Activated CD4-positive, alpha-beta T cell treated with anti-CD3 and anti-CD28 coated beads for 36 hours (primary cell): ENCODE data around the gene SYT14. TPM values are rescaled to one million over a fixed set of nuclear protein-coding genes. Genes with fewer than 3 reads are reported as not detected.
"Not testable (repeated sequence)": the region's sequence is repeated elsewhere in the genome, so short reads cannot be mapped to it uniquely, and the experiment has no call there.

Source experiments
- ATAC-seq: fragments of 200-7000 bp; cut with Tn5 transposase; one replicate; pipeline ENCODE4 v1.10.0; 2021; ENCODE audit warnings: mild to moderate bottlenecking, moderate library complexity
- CTCF ChIA-PET: fragments of 350-600 bp; sonication (Branson Sonifier 250); formaldehyde crosslinking; loops from one replicate; lab custom pipeline; 2021; ENCODE audit warnings: antibody characterized with exemption; lab: Charles Lee
- POLR2A ChIA-PET: fragments of 350-600 bp; sonication (Branson Sonifier 250); formaldehyde crosslinking; loops from one replicate; lab custom pipeline; 2021; ENCODE audit warnings: antibody characterized with exemption, inconsistent platforms; lab: Charles Lee
- DNase-seq: peaks from one replicate; pipeline ENCODE4 v3.0.0-alpha.2; 2020
- H3K27ac Mint-ChIP-seq: one replicate; pipeline ENCODE4 v1.8.0; 2021; ENCODE audit warnings: mixed read lengths
- H3K27me3 Mint-ChIP-seq: one replicate; pipeline ENCODE4 v1.8.0; 2021; ENCODE audit warnings: mixed read lengths
- H3K36me3 Mint-ChIP-seq: one replicate; pipeline ENCODE4 v1.8.0; 2021; ENCODE audit warnings: low read depth, mixed read lengths
- H3K4me1 Mint-ChIP-seq: one replicate; pipeline ENCODE4 v1.8.0; 2021; ENCODE audit warnings: mixed read lengths
- H3K4me3 Mint-ChIP-seq: one replicate; pipeline ENCODE4 v1.8.0; 2021; ENCODE audit warnings: mild to moderate bottlenecking, moderate library complexity, mixed read lengths
- H3K9me3 Mint-ChIP-seq: one replicate; pipeline ENCODE4 v1.8.0; 2021; ENCODE audit warnings: low read depth, mixed read lengths
- intact Hi-C, 2 experiments: fragments of 100-400 bp; cut with DNase I in 1 of 2; cut with micrococcal nuclease in 1 of 2; formaldehyde crosslinking; loops; one replicate each; pipeline versions ENCODE4 v1.14.2 to v1.15.1; 2022 to 2024; cut with DNase I, micrococcal nuclease
- total RNA-seq, 2 experiments: library from RNA; stranded (reverse); gene quantifications; one replicate each; pipeline ENCODE4 v1.2.3, GENCODE V29; 2021

Gene SYT14
- total RNA-seq, 2 experiments from 2014 or later: not detected

DNA sequence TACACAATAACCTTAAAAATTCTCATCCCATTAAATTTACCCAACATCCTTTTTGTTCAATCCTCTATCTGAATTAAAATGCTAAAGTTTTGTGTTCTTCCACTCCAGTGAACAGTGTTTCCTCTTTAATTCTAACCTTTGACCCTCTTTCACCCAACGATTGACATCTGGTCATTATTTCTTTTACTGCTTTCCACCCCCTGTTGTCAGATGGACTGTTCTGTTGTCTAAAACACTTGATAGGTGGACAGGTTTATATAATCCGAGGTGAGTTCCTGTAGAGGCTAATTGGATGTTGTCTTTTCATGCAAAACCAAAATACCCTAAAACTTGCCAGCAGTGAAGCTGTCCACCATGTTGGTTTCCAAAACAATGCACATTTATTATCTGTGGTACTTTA is 221.2 kb downstream of the SYT14 start:
- Mint-ChIP-seq H3K27me3 (peaks cover 8% of the 10 kb centered on the region), H3K9me3 (no peaks in the 10 kb centered on the region), H3K4me1 (no peaks in the 10 kb centered on the region), H3K36me3 (no peaks in the 10 kb centered on the region), H3K27ac (no peak overlapping the region), H3K4me3 (no peak overlapping the region)
- ChIA-PET CTCF (interaction anchor here (1.1 kb wide), 1 partner anchor 17 kb away, joined by 3 read pairs; no protein-coding TSS in a partner anchor), POLR2A (no interaction called here)
- ATAC-seq (no peak), DNase-seq (no peak)
- intact Hi-C loops: no loop called here

DNA sequence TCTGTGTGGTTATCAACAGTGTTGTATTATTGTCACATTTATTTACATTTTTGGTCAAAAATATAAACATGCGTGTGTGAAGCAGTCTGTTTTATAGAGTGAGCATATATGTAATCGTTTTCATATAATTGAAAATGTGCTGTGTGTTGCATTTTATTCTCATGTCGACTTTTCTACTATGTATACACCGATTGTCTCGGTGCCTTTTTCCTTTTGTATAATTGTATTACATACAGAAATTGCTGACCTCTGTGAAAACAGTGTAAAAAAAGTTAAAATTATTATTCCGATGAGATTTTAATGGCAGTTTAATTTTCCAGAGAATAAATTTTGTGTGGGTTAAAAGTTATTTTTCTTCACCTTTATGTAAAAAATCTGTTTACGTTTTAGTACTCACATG is 232.2 kb downstream of the SYT14 start:
- Mint-ChIP-seq H3K27ac (no peak overlapping the region), H3K4me1 (no peaks in the 10 kb centered on the region), H3K9me3 (no peaks in the 10 kb centered on the region), H3K27me3 (peaks cover 9% of the 10 kb centered on the region), H3K4me3 (no peak overlapping the region), H3K36me3 (no peaks in the 10 kb centered on the region)
- ATAC-seq (no peak), DNase-seq (no peak)
- intact Hi-C loops: no loop called here
- CTCF ChIA-PET: interaction anchor here (0.7 kb wide), 1 partner anchor 141 kb away, joined by 3 read pairs; no protein-coding TSS in a partner anchor
- POLR2A ChIA-PET: no interaction called here

DNA sequence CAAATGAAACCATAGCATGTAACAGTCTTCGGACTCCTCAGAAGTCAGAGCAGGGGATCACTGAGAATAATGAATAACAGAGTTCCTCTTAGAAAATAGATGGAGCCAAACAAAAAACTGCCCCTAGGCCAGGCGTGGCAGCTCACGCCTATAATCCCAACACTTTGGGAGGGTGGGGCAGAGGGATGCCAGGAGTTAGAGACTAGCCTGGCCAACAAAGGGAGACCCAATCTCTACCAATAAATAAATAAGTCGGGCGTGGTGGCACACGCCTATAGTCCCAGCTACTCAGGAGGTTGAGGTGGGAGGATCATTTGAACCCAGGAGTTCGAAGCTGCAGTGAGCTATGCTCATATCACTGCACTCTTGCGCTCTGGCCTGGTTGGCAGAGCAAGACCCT is 236.1 kb downstream of the SYT14 start:
- intact Hi-C loops: no loop called here
- Mint-ChIP-seq H3K9me3 (no peaks in the 10 kb centered on the region), H3K36me3 (no peaks in the 10 kb centered on the region), H3K4me1 (no peaks in the 10 kb centered on the region), H3K4me3 (no peak overlapping the region), H3K27me3 (peaks cover 8% of the 10 kb centered on the region), H3K27ac (no peak overlapping the region)
- ChIA-PET CTCF (no interaction called here), POLR2A (no interaction called here)
- DNase-seq (no peak), ATAC-seq (no peak)

DNA sequence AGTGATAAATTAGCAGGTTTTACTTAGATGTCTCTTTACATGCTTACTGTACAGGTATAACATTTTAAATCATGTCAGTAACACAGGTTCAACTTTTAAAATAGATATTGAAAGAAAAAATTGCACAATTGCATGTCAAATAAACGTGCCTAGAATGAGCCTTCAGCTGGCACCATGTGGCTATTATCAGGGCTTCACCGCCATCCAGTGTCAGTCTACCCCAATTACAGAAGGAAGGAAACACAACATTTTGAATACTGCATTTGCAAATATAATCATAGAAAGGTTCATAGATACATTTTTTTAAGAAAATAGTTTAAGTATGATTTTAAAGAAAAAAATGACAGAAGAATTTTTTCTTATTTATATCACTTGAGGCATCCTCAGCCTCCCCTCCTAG is 247.0 kb downstream of the SYT14 start:
- no peaks in the 10 kb centered on the region for H3K4me1 Mint-ChIP-seq
- H3K27me3 Mint-ChIP-seq: peaks cover 2% of the 10 kb centered on the region
- H3K36me3 Mint-ChIP-seq: no peaks in the 10 kb centered on the region
- ChIA-PET CTCF (interaction anchor here (0.6 kb wide), 1 partner anchor 93 kb away, joined by 3 read pairs; no protein-coding TSS in a partner anchor), POLR2A (no interaction called here)
- no peak overlapping the region for H3K4me3 Mint-ChIP-seq
- no peak for ATAC-seq
- intact Hi-C loops: no loop called here
- H3K27ac Mint-ChIP-seq: no peak overlapping the region
- no peaks in the 10 kb centered on the region for H3K9me3 Mint-ChIP-seq
- no peak for DNase-seq

DNA sequence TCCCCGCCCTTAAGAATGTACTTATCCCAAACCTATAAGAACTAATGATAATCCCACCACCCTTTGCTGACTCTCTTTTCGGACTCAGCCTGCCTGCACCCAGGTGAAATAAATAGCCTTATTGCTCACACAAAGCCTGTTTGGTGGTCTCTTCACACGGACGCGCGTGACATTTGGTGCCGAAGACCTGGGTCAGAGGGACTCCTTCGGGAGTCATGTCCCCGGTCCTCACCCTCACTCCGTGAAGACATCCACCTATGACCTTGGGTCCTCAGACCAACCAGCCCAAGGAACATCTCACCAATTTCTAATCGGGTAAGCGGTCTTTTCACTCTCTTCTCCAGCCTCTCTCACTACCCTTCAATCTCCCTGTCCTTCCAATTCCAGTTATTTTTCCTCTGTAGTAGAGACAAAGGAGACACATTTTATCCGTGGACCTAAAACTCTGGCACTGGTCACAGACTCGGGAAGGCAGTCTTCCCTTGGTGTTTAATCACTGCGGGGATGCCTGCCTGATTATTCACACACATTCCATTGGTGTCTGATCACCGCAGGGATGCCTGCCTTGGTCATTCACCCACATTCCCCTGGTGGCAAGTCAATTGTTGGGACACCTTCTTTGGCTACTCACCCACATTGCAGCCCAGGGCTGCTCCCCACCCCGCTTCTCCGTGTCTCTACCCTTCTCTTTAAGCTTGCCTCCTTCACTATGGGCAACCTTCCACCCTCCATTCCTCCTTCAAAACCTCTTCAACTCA is 250.0 kb downstream of the SYT14 start:
- H3K27me3 Mint-ChIP-seq, POLR2A ChIA-PET, H3K9me3 Mint-ChIP-seq, H3K36me3 Mint-ChIP-seq, H3K4me3 Mint-ChIP-seq, ATAC-seq, H3K27ac Mint-ChIP-seq, H3K4me1 Mint-ChIP-seq, DNase-seq, CTCF ChIA-PET, intact Hi-C loops: not testable (repeated sequence)

DNA sequence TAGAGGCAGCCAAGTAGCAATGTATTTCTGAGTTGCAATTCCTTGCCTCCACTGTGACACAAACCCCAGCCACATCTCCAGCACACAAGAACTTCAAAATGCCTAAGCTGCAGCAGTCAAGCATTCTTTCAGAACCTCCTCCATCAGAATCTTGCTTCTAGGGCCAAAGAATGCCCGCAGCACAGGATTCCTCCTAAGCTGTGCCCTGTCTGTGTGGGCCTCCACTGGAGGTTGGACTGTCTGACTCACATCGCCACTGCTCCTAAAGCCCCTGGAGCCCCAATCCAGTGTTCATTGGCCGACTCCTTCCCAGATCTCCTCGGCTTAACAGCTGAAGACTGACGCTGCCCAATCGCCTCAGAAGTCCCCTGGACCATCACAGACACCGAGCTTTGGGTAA is 251.4 kb downstream of the SYT14 start:
- Mint-ChIP-seq H3K36me3 (no peaks in the 10 kb centered on the region), H3K4me1 (no peaks in the 10 kb centered on the region), H3K27ac (no peak overlapping the region), H3K27me3 (no peaks in the 10 kb centered on the region), H3K4me3 (no peak overlapping the region), H3K9me3 (no peaks in the 10 kb centered on the region)
- no peak for DNase-seq
- ChIA-PET POLR2A (no interaction called here), CTCF (no interaction called here)
- ATAC-seq: no peak
- intact Hi-C loops: no loop called here

DNA sequence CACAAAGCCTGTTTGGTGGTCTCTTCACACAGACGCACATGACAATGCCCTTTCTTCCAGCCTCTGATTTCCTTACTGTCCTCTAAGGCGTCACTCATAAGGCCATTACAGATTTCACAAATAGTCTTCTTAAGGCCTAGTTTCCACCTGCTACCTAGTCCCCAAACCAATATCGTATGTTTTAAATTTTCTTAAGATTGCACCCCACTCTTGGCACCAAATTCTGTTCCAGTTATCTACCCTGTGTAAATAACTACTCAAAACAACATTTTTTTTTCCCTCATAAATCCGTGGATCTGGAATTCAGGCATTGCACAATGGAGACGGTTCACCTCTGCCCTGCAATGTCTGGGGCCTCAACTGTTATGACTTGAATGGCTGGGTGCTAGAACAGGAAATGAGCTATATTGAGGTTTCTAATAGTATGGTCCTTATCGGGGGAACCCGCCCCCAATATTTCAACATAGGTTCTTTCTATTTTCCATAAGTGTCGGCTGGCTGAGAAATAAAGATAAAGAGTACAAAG is 257.7 kb downstream of the SYT14 start:
- Mint-ChIP-seq H3K9me3 (peaks cover 4% of the 10 kb centered on the region), H3K27ac (no peak overlapping the region), H3K27me3 (no peaks in the 10 kb centered on the region), H3K4me1 (no peaks in the 10 kb centered on the region), H3K4me3 (no peak overlapping the region), H3K36me3 (no peaks in the 10 kb centered on the region)
- CTCF ChIA-PET: no interaction called here
- DNase-seq (no peak), ATAC-seq (no peak)
- POLR2A ChIA-PET: no interaction called here
- intact Hi-C loops: no loop called here

DNA sequence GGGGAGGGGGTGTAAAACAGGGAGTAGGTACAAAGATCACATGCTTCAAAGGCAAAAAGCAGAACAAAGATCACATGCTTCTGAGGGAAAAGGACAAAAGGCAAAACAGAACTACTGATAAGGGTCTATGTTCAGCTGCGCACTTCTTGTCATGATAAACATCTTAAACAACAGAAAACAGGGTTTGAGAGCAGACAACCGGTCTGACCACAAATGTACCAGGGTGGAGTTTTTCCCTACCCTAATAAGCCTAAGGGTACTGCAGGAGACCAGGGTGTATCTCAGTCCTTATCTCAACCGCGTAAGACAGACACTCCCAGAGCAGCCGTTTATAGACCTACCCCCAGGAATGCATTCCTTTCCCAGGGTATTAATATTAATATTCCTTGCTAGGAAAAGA is 258.2 kb downstream of the SYT14 start:
- H3K4me1 Mint-ChIP-seq, H3K4me3 Mint-ChIP-seq, H3K9me3 Mint-ChIP-seq, H3K27ac Mint-ChIP-seq, CTCF ChIA-PET, DNase-seq, H3K36me3 Mint-ChIP-seq, intact Hi-C loops, POLR2A ChIA-PET, ATAC-seq, H3K27me3 Mint-ChIP-seq: not testable (repeated sequence)

DNA sequence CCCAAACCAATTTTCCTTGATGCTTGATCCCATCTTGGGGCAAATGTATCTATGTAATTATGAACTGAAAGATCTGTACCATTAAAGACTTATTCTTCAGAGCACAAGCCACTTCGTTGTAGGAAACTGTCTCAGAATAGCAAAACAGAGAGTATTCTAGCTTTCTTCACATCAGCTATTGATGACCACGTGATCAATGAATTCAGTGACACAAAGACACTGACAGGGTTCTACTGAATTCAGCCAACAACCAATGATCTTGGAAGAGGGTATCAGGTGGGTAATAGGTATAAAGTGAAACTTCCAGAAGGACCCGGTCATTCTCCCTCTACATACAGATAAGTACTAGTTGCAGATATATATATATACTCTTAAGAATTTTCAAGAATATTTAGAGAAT is 260.8 kb downstream of the SYT14 start:
- no peak for ATAC-seq
- Mint-ChIP-seq H3K27ac (no peak overlapping the region), H3K36me3 (no peaks in the 10 kb centered on the region), H3K4me1 (no peaks in the 10 kb centered on the region), H3K27me3 (peaks cover 4% of the 10 kb centered on the region), H3K9me3 (peaks cover 4% of the 10 kb centered on the region), H3K4me3 (no peak overlapping the region)
- ChIA-PET POLR2A (no interaction called here), CTCF (no interaction called here)
- intact Hi-C loops: no loop called here
- DNase-seq: no peak

DNA sequence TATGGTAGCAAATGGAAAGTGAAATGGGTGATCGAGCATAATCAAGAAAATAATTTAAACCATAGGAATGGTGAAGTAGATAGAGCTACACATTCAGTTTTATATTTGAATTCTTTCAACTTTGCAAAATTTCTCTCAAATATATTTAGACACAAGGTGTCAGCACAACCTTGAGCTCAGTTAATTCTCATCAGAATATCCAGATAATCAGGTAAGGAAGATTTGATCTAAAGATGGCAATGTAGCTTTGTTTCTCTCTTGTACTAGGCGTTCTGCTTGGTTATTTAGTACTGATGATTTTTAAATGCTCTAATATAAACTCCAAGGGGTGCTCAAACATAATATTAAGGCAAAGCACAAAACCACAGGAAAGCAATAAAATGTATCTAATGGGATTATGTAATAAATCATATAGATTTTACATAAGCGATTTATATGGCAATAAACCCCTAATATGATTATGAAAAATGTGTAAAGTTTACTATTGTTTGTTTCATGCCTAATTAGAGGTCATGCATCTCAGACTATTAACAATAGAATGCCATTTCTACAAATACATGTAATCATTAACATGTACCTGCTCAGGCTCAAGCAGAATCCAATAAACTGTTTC is 262.2 kb downstream of the SYT14 start:
- ChIA-PET POLR2A (no interaction called here), CTCF (no interaction called here)
- H3K27ac Mint-ChIP-seq: no peak overlapping the region
- intact Hi-C loops: loop anchor here in 1 of 2 experiments (1.0 kb wide), 1 partner anchor 111 kb away; no protein-coding TSS in a partner anchor
- H3K9me3 Mint-ChIP-seq: peaks cover 4% of the 10 kb centered on the region
- peaks cover 7% of the 10 kb centered on the region for H3K27me3 Mint-ChIP-seq
- no peaks in the 10 kb centered on the region for H3K4me1 Mint-ChIP-seq
- H3K36me3 Mint-ChIP-seq: no peaks in the 10 kb centered on the region
- ATAC-seq: no peak
- H3K4me3 Mint-ChIP-seq: no peak overlapping the region
- no peak for DNase-seq

DNA sequence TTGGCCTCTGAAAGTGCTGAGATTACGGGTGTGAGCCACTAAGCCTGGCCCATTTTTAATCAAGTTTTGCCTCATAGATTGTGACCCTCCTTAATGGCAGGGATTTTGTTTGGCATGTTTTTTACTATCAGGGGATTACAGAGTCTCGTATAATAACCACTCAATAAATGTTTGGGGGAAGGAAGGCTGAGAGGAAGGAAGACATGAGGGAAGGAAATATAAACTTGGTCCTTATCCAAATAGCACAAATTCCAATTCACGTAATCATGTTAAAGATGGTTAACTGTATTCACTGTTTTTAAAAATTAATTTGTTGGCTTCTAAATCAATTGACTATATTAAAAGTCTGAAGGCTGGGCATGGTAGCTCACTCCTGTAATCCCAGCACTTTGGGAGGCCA is 263.7 kb downstream of the SYT14 start:
- Mint-ChIP-seq H3K4me3 (no peak overlapping the region), H3K27me3 (peaks cover 11% of the 10 kb centered on the region), H3K36me3 (no peaks in the 10 kb centered on the region), H3K9me3 (peaks cover 4% of the 10 kb centered on the region), H3K4me1 (no peaks in the 10 kb centered on the region), H3K27ac (no peak overlapping the region)
- ChIA-PET CTCF (no interaction called here), POLR2A (no interaction called here)
- DNase-seq (no peak), ATAC-seq (no peak)
- intact Hi-C loops: no loop called here
